Stomach (tissue), 9 donors: Measurements from ENCODE around the gene KLHL29. TPM values are rescaled to one million over a fixed set of nuclear protein-coding genes. Genes with fewer than 3 reads are reported as not detected.

Source experiments
- DNase-seq, 2 donors: peaks; one replicate each; pipeline versions ENCODE4 v3.0.0 to v3.0.0-alpha.2; 2013 to 2019
- H3K27ac ChIP-seq, 5 donors: fragments of 200-600 bp in 4 of 5; sonication (generic) in 4 of 5; one replicate each; pipeline ENCODE4 v1.5.1; 2013 to 2019; ENCODE audit warnings: mild to moderate bottlenecking in 1 of 5, moderate library complexity in 1 of 5
- H3K27me3 ChIP-seq, 3 donors: fragments of 200-600 bp; sonication (generic); one replicate each; pipeline ENCODE4 v1.5.1; 2017 to 2019; ENCODE audit warnings: mixed run types in 1 of 3
- H3K36me3 ChIP-seq, 4 donors: fragments of 200-600 bp; sonication (generic); 1 replicate in 3 of 4; 2 replicates in 1 of 4; pipeline ENCODE4 v1.5.1; 2016 to 2019
- H3K4me1 ChIP-seq, 4 donors: fragments of 200-600 bp; sonication (generic); one replicate each; pipeline ENCODE4 v1.5.1; 2016 to 2019
- H3K4me3 ChIP-seq, 4 donors: fragments of 200-600 bp; sonication (generic) in 3 of 4; one replicate each; pipeline ENCODE4 v1.5.1; 2016 to 2019; ENCODE audit warnings: mild to moderate bottlenecking in 1 of 4
- H3K9me3 ChIP-seq, 4 donors: fragments of 200-600 bp; sonication (generic); one replicate each; pipeline ENCODE4 v1.5.1; 2016 to 2019
- EP300 ChIP-seq: sonication (generic); formaldehyde crosslinking; IDR thresholded peaks from one replicate; pipeline ENCODE4 v1.6.1; 2017; ENCODE audit warnings: antibody characterized with exemption
- POLR2A ChIP-seq, 4 donors: fragments of 450-650 bp; IDR thresholded peaks; one replicate each; pipeline ENCODE4 v1.6.1; 2016; ENCODE audit warnings: antibody characterized with exemption in 4 of 4, control low read depth in 2 of 4, mild to moderate bottlenecking in 1 of 4, moderate library complexity in 1 of 4
- POLR2AphosphoS5 ChIP-seq, 3 donors: sonication (generic); formaldehyde crosslinking; IDR thresholded peaks; one replicate each; pipeline ENCODE4 v1.6.1; 2016; ENCODE audit warnings: antibody characterized with exemption in 3 of 3
- WGBS, 5 donors: extraction: QIAGEN DNeasy Blood & Tissue Kit in 3 of 5; methylation state at CpG; one replicate each; pipeline versions ENCODE4 v1.1.5 to v1.1.7; 2013 to 2018; 5-methylcytosine and 5-hydroxymethylcytosine counted together
- intact Hi-C: fragments of 100-400 bp; cut with DNase I; formaldehyde crosslinking; loops from one replicate; pipeline ENCODE4 v1.15.1; 2023; ENCODE audit warnings: low total_unique reads
- polyA plus RNA-seq, 3 donors: library from polyadenylated mRNA; stranded (reverse); fragments of 200-250 nt; gene quantifications; one replicate each; pipeline ENCODE4 v1.2.3, GENCODE V29; 2013
- total RNA-seq, 5 donors: library from RNA; depleted of rRNA; stranded (reverse); fragments of >200 nt; gene quantifications; one replicate each; pipeline versions ENCODE4 v1.1.0 to v1.2.3, GENCODE V29; 2014 to 2016
- TF ChIP-seq, protein P1 (sequence below), 7 experiments: fragments of 450-650 bp in 4 of 7; fragments of 200-600 bp in 3 of 7; sonication (generic) in 3 of 7; IDR thresholded peaks; one replicate each; pipeline ENCODE4 v1.5.1; 2016 to 2019; ENCODE audit warnings: antibody characterized with exemption in 7 of 7, control low read depth in 2 of 7, mild to moderate bottlenecking in 1 of 7
- donor health status: healthy with polysubstance abuse.
- donor health status: Bipolar disorder and iron deficiency.
- donor health status: healthy.

KLHL29 gene
- total and polyA plus RNA-seq, 8 donors: under 0.01 to 6.6 (median 1.3) TPM

DNA sequence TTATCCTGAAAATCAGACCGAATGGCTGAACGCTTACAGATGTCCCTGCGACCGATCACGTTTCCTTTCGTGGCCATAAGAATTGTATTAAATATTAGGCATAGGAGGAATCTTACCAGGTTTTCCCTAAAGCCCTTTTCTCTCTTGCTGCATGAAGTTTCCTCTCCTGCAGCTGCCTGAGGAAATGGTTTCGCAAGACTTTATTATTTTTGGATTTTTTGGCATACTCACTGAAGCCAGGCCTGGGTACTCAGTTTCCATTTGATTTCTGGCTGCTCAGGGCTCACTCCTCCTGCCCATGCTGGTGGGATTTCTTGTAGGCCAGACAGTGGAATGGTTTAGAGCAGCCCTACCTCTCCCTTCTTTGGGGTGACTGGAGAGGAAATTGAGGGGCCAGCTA is 114.0 kb downstream of the KLHL29 start:
- Histone ChIP-seq H3K9me3 (no peaks in the 10 kb centered on the region), H3K36me3 (no peaks in the 10 kb centered on the region), H3K27me3 (peaks cover 0 to 6% (median 0%) of the 10 kb centered on the region in 3 donors), H3K4me3 (no peak overlapping the region), H3K27ac (peak overlapping the region in 1 of 5 donors; percentile 6), H3K4me1 (peaks cover 0 to 51% (median 23%) of the 10 kb centered on the region in 4 donors)
- TF ChIP-seq POLR2A (IDR thresholded peaks at IDR 0.05): no peak
- TF ChIP-seq, protein P1, sequence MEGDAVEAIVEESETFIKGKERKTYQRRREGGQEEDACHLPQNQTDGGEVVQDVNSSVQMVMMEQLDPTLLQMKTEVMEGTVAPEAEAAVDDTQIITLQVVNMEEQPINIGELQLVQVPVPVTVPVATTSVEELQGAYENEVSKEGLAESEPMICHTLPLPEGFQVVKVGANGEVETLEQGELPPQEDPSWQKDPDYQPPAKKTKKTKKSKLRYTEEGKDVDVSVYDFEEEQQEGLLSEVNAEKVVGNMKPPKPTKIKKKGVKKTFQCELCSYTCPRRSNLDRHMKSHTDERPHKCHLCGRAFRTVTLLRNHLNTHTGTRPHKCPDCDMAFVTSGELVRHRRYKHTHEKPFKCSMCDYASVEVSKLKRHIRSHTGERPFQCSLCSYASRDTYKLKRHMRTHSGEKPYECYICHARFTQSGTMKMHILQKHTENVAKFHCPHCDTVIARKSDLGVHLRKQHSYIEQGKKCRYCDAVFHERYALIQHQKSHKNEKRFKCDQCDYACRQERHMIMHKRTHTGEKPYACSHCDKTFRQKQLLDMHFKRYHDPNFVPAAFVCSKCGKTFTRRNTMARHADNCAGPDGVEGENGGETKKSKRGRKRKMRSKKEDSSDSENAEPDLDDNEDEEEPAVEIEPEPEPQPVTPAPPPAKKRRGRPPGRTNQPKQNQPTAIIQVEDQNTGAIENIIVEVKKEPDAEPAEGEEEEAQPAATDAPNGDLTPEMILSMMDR (IDR thresholded peaks at IDR 0.05): no peak
- no peak for TF ChIP-seq POLR2AphosphoS5 (IDR thresholded peaks at IDR 0.05)
- TF ChIP-seq EP300: no peak
- intact Hi-C loops: no loop called here
- DNase-seq: no peak
- WGBS, 5 donors: 75 to 91% (median 86%) methylated on average over 7 of the region's 7 CpGs

DNA sequence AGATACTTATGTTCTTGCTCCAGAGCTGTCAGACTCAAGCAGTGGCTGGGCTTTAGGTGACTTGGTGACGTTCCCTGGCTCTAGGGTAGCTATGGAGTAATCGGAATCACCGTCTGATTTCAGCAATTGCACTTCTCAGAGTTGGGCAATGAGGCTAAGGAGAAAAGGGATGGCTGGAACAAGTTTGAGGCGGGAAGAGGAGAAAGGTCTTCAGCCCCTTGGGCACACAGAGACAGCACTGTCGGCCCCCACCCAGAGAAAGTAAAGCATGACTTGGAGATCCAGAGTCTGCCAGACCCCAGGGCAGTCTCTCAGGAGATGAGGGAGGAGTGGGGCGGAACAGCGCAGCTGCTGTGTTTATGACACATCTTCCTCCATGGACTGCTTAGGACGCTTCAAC is 114.5 kb downstream of the KLHL29 start:
- TF ChIP-seq POLR2A (IDR thresholded peaks at IDR 0.05) (no peak), POLR2AphosphoS5 (IDR thresholded peaks at IDR 0.05) (no peak), EP300 (no peak)
- TF ChIP-seq, protein P1 (IDR thresholded peaks at IDR 0.05): no peak
- no peaks in the 10 kb centered on the region for H3K9me3 ChIP-seq
- H3K27me3 ChIP-seq: peaks cover 0 to 6% (median 0%) of the 10 kb centered on the region in 3 donors
- H3K27ac ChIP-seq: no peak overlapping the region
- peaks cover 0 to 52% (median 23%) of the 10 kb centered on the region in 4 donors for H3K4me1 ChIP-seq
- WGBS, 5 donors: 84 to 95% (median 90%) methylated on average over 8 of the region's 8 CpGs
- DNase-seq: no peak
- H3K4me3 ChIP-seq: no peak overlapping the region
- H3K36me3 ChIP-seq: no peaks in the 10 kb centered on the region
- intact Hi-C loops: no loop called here

DNA sequence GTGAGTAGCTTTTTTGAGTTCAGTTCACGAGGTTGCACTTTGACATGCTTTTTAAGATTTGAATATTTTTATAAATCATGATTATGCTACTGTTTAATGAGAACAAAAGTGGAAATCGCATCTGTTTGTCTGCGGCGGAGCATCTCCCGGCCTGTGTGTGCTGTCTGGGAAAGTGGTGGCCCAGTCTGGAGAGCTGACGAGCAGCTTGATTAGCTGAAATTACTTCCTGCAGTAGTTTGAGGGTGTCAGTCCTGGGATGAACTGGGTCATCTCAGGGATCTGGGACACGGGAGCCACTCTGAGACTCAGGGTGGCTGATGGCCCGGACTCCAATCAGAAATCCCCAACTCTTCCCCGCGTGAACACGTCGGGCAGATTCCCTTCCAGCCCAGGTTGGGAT is 115.9 kb downstream of the KLHL29 start:
- intact Hi-C loops: no loop called here
- Histone ChIP-seq H3K36me3 (no peaks in the 10 kb centered on the region), H3K27me3 (no peaks in the 10 kb centered on the region), H3K4me3 (no peak overlapping the region), H3K4me1 (peaks cover 0 to 49% (median 24%) of the 10 kb centered on the region in 4 donors), H3K9me3 (no peaks in the 10 kb centered on the region), H3K27ac (peak overlapping the region in 1 of 5 donors; percentile 69)
- no peak for DNase-seq
- 85 to 94% (median 93%) methylated on average over 12 of the region's 12 CpGs for WGBS, 5 donors
- TF ChIP-seq POLR2A (IDR thresholded peaks at IDR 0.05) (no peak), EP300 (no peak), POLR2AphosphoS5 (IDR thresholded peaks at IDR 0.05) (no peak)
- TF ChIP-seq, protein P1 (IDR thresholded peaks at IDR 0.05): no peak

DNA sequence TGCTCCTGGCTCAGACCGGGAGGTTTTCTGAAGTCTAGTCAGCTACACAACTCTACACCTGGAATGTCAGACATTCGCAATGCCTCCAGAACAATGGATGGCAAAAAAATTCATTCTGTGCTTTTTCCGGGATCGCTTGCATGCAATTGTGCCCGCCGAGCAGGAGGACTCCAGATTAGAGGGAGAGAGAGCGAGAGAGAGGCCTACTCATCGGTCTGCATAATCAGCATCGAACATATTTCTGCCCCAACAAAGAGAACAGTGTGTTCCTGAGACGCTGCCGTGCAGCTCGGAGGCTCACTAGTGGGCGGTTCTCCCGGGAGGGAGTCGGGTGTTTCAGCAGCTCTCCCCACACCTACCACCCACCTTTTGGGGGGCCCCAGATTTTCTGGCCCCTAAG is 117.1 kb downstream of the KLHL29 start:
- Histone ChIP-seq H3K27me3 (no peaks in the 10 kb centered on the region), H3K27ac (peak overlapping the region in 1 of 5 donors; percentile 69), H3K4me3 (no peak overlapping the region), H3K36me3 (no peaks in the 10 kb centered on the region), H3K9me3 (no peaks in the 10 kb centered on the region), H3K4me1 (peaks cover 0 to 51% (median 24%) of the 10 kb centered on the region in 4 donors)
- DNase-seq: peak in 1 of 2 donors; percentile 58
- TF ChIP-seq POLR2A (IDR thresholded peaks at IDR 0.05) (no peak), EP300 (no peak), POLR2AphosphoS5 (IDR thresholded peaks at IDR 0.05) (no peak)
- TF ChIP-seq, protein P1 (IDR thresholded peaks at IDR 0.05): no peak
- intact Hi-C loops: no loop called here
- 34 to 70% (median 48%) methylated on average over 15 of the region's 15 CpGs for WGBS, 5 donors
